Psoas muscle (tissue), 8 donors: ENCODE results near the gene SAP30BP. TPM values are rescaled to one million over a fixed set of nuclear protein-coding genes. Genes with fewer than 3 reads are reported as not detected.
A peak's percentile ranks its signal among the peaks of the same experiment; 100 is the strongest.

Experiments
- ATAC-seq, 4 donors: fragments of 200-7000 bp; cut with Tn5 transposase; one replicate each; pipeline ENCODE4 v1.9.1; 2020; ENCODE audit warnings: moderate library complexity in 3 of 4, mild to moderate bottlenecking in 2 of 4
- DNase-seq, 2 donors: peaks; one replicate each; pipeline ENCODE4 v3.0.0-alpha.2; 2020
- H3K27ac ChIP-seq: fragments of 200-600 bp; one replicate; pipeline ENCODE4 v1.8.0; 2022
- H3K27me3 ChIP-seq, 3 donors: fragments of 200-600 bp in 1 of 3; one replicate each; pipeline versions ENCODE4 v1.6.1 to v1.8.0; 2013 to 2022; ENCODE audit warnings: low read length in 2 of 3, mild to moderate bottlenecking in 2 of 3, moderate library complexity in 1 of 3; ENCODE audit not compliant: insufficient read depth in 3 of 3
- H3K36me3 ChIP-seq, 2 donors: fragments of 200-600 bp in 1 of 2; one replicate each; pipeline versions ENCODE4 v1.6.1 to v1.8.0; 2013 to 2022; ENCODE audit warnings: low read depth in 1 of 2, mild to moderate bottlenecking in 1 of 2, moderate library complexity in 1 of 2; ENCODE audit not compliant: insufficient read depth in 1 of 2
- H3K4me1 ChIP-seq: fragments of 200-600 bp; one replicate; pipeline ENCODE4 v1.8.0; 2022
- H3K4me3 ChIP-seq: fragments of 200-600 bp; one replicate; pipeline ENCODE4 v1.8.0; 2022; ENCODE audit warnings: mild to moderate bottlenecking
- H3K9me3 ChIP-seq: fragments of 200-600 bp; one replicate; pipeline ENCODE4 v1.8.0; 2022
- WGBS, 3 donors: extraction: QIAGEN DNeasy Blood & Tissue Kit; methylation state at CpG; one replicate each; pipeline versions ENCODE4 v1.1.6 to v1.1.7; 2013; 5-methylcytosine and 5-hydroxymethylcytosine counted together
- intact Hi-C, 2 donors: fragments of 100-400 bp; cut with DNase I; formaldehyde crosslinking; loops; one replicate each; pipeline versions ENCODE4 v1.11.0 to v1.14.2; 2022
- polyA plus RNA-seq, 3 donors: library from polyadenylated mRNA; stranded (reverse); fragments of 200-250 nt; gene quantifications; one replicate each; pipeline ENCODE4 v1.2.3, GENCODE V29; 2013
- total RNA-seq, 4 donors: library from RNA; stranded (reverse); fragmentation: NEBNext Ultra II Directional in 2 of 4; extraction: Animal tissue kit (Norgen Biotek cat#: 25700) in 2 of 4; gene quantifications; one replicate each; pipeline versions ENCODE4 v1.2.1 to v1.2.4, GENCODE V29; 2021 to 2023
- TF ChIP-seq, protein P1 (sequence below): fragments of 200-600 bp; IDR thresholded peaks from one replicate; pipeline ENCODE4 v1.8.0; 2022; ENCODE audit warnings: antibody characterized with exemption
- donor health status: healthy with polysubstance abuse.
- donor health status: DM: no; HTN: no; CAD: no; lungs with moderate emphysema.
- donor health status: Bipolar disorder and iron deficiency.
- donor health status: healthy.
- donor health status: DM: yes; HTN: yes; CAD: no.
- donor health status: DM: no; HTN: no; CAD: no.
- donor health status: DM: no; HTN: no; CAD: no.
- donor health status: DM: yes; HTN: yes; CAD: no.

The SAP30BP gene
- total and polyA plus RNA-seq, 7 donors = 40.9 to 123 (median 68.5) TPM

DNA sequence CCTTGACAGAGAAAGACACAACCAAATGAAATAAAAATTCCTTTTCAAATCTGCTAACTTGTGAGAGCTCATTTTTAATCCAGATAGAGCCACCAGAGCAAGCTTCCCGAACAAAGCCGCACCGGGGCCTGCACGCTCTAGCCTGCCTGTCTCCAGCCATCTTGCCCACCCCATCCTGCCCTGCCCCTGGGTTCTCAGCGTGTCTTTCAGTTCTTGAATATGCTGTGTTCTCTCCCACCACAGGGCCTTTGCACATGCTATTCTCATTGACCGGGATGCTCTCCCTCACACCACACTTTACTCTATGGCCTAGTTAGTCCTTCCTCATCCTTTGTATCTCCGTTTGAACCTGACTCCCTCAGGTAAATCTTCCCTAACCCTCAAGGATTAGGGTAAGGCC is 19.2 kb upstream of the SAP30BP start:
- no peak overlapping the region for H3K4me3 ChIP-seq
- no peaks in the 10 kb centered on the region for H3K4me1 ChIP-seq
- ATAC-seq (no peak), DNase-seq (no peak)
- intact Hi-C loops = no loop called here
- no peaks in the 10 kb centered on the region for H3K9me3 ChIP-seq
- TF ChIP-seq, protein P1, sequence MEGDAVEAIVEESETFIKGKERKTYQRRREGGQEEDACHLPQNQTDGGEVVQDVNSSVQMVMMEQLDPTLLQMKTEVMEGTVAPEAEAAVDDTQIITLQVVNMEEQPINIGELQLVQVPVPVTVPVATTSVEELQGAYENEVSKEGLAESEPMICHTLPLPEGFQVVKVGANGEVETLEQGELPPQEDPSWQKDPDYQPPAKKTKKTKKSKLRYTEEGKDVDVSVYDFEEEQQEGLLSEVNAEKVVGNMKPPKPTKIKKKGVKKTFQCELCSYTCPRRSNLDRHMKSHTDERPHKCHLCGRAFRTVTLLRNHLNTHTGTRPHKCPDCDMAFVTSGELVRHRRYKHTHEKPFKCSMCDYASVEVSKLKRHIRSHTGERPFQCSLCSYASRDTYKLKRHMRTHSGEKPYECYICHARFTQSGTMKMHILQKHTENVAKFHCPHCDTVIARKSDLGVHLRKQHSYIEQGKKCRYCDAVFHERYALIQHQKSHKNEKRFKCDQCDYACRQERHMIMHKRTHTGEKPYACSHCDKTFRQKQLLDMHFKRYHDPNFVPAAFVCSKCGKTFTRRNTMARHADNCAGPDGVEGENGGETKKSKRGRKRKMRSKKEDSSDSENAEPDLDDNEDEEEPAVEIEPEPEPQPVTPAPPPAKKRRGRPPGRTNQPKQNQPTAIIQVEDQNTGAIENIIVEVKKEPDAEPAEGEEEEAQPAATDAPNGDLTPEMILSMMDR = no peak
- WGBS, 3 donors = 97 to 99% (median 97%) methylated on average over 7 of the region's 7 CpGs
- H3K27me3 ChIP-seq = no peaks in the 10 kb centered on the region
- peaks cover 0 to 69% of the 10 kb centered on the region in 2 donors for H3K36me3 ChIP-seq
- H3K27ac ChIP-seq = no peak overlapping the region

GRCh38 chr17:75649687-75650086 is 17.5 kb upstream of the SAP30BP start:
- no peak overlapping the region for H3K27ac ChIP-seq
- WGBS, 3 donors = 93 to 97% (median 94%) methylated on average over 6 of the region's 6 CpGs
- H3K27me3 ChIP-seq = no peaks in the 10 kb centered on the region
- intact Hi-C loops = no loop called here
- H3K36me3 ChIP-seq = peaks cover 0 to 85% of the 10 kb centered on the region in 2 donors
- no peak for ATAC-seq
- DNase-seq = no peak
- TF ChIP-seq, protein P1 = no peak
- no peaks in the 10 kb centered on the region for H3K9me3 ChIP-seq
- H3K4me3 ChIP-seq = no peak overlapping the region
- H3K4me1 ChIP-seq = no peaks in the 10 kb centered on the region

DNA sequence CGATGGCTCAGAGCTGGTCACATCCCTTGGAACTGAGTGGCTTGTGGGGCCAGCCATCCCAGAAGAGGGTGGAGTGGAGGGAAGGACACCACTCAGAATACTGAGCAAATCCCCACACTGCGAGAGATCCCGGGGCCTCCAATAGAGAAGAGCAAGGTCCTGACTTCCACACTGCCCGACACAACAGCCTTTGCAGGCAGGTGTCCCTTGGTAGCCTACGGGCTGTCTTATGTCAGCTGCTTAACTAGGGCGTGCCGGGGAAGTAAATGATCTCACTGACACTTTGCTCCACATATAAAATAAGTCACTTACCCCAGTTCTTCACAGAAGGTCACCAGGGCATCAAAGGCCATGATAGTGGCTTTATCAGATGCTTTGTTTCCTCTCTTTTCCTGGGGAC is 16.3 kb upstream of the SAP30BP start:
- intact Hi-C loops = no loop called here
- Histone ChIP-seq H3K27me3 (no peaks in the 10 kb centered on the region), H3K4me1 (no peaks in the 10 kb centered on the region), H3K9me3 (no peaks in the 10 kb centered on the region), H3K27ac (no peak overlapping the region), H3K36me3 (peaks cover 0 to 88% of the 10 kb centered on the region in 2 donors), H3K4me3 (no peak overlapping the region)
- ATAC-seq = no peak
- WGBS, 3 donors = 94 to 96% (median 96%) methylated on average over 7 of the region's 7 CpGs
- no peak for DNase-seq
- TF ChIP-seq, protein P1 = no peak

DNA sequence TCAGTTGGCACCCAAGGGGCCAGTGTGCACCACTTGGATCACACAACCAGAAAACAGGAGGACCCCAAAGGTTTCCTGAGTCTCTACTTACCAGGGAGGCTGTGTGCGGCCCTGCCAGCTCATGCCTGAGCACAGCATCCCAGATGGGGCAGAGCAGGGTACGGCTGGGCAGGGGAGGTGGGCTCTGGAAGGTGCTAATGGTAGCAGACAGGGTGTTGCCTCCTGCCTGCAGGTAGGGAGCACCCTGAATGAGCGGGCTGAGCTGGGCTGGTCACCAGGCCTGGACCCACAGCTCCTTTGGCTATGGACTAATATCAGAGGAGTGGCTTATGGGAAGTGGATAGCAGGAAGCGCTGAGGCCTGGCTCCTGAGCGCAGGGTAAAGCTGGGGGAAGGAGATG is 14.8 kb upstream of the SAP30BP start:
- peaks cover 0 to 86% of the 10 kb centered on the region in 2 donors for H3K36me3 ChIP-seq
- ATAC-seq (no peak), DNase-seq (no peak)
- H3K27me3 ChIP-seq = no peaks in the 10 kb centered on the region
- TF ChIP-seq, protein P1 = no peak
- no peaks in the 10 kb centered on the region for H3K9me3 ChIP-seq
- H3K4me3 ChIP-seq = no peak overlapping the region
- intact Hi-C loops = no loop called here
- 90 to 96% (median 94%) methylated on average over 5 of the region's 5 CpGs for WGBS, 3 donors
- no peak overlapping the region for H3K27ac ChIP-seq
- H3K4me1 ChIP-seq = no peaks in the 10 kb centered on the region

- intact Hi-C loops = no loop called here
- H3K27ac ChIP-seq = no peak overlapping the region
- no peaks in the 10 kb centered on the region for H3K4me1 ChIP-seq
- WGBS, 3 donors = 66 to 75% (median 75%) methylated on average over 6 of the region's 6 CpGs
- TF ChIP-seq, protein P1 = peak; percentile 53
- H3K27me3 ChIP-seq = no peaks in the 10 kb centered on the region
- no peak overlapping the region for H3K4me3 ChIP-seq
- DNase-seq = no peak
- H3K36me3 ChIP-seq = peaks cover 0 to 90% of the 10 kb centered on the region in 2 donors
- no peaks in the 10 kb centered on the region for H3K9me3 ChIP-seq
- ATAC-seq = peak in 3 of 4 donors; percentile 48 to 69 (median 67)
Observed at GRCh38 chr17:75652934-75653549, 14.1 kb upstream of the SAP30BP start.
